Measurements from ENCODE around the gene RUFY2. TPM values are rescaled to one million over a fixed set of nuclear protein-coding genes. Genes with fewer than 3 reads are reported as not detected.
A peak's percentile ranks its signal among the peaks of the same experiment; 100 is the strongest.

Gene RUFY2
- total and polyA plus RNA-seq, 2 donors from 2014 or later: 7.4 to 27.5 TPM

DNA sequence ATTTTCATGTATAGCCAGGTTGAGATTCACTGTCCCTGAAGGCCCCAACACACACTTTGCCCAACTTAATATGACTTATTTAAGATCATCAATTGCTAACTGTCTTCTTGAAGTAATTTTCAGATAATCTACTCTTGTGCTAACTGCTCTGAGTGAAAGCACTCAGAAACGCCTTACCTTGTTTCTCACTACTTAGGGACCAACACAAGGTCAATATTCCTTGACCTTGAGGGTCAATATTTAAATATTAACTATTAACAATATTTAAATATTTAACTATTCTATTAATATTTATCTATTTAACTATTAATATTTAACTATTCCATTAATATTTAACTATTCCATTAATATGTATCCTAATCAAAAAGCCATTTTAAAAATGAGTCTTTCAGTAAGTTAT lies 101.2 kb downstream of the RUFY2 start:
- H3K4me1 ChIP-seq (ENCODE audit: control insufficient read depth in 2 of 3, insufficient read depth in 2 of 3, low read depth in 1 of 3, low read length in 3 of 3): peaks cover 0 to 9% (median 5%) of the 10 kb centered on the region in 3 donors
- no peaks in the 10 kb centered on the region for H3K36me3 ChIP-seq (ENCODE audit: control insufficient read depth in 2 of 3, insufficient read depth in 3 of 3, low read length in 3 of 3)
- H3K9me3 ChIP-seq (ENCODE audit: control insufficient read depth in 2 of 3, insufficient read depth in 1 of 3, low read length in 3 of 3): no peaks in the 10 kb centered on the region
- TF ChIP-seq, protein P1, sequence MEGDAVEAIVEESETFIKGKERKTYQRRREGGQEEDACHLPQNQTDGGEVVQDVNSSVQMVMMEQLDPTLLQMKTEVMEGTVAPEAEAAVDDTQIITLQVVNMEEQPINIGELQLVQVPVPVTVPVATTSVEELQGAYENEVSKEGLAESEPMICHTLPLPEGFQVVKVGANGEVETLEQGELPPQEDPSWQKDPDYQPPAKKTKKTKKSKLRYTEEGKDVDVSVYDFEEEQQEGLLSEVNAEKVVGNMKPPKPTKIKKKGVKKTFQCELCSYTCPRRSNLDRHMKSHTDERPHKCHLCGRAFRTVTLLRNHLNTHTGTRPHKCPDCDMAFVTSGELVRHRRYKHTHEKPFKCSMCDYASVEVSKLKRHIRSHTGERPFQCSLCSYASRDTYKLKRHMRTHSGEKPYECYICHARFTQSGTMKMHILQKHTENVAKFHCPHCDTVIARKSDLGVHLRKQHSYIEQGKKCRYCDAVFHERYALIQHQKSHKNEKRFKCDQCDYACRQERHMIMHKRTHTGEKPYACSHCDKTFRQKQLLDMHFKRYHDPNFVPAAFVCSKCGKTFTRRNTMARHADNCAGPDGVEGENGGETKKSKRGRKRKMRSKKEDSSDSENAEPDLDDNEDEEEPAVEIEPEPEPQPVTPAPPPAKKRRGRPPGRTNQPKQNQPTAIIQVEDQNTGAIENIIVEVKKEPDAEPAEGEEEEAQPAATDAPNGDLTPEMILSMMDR (IDR thresholded peaks at IDR 0.05; ENCODE audit: borderline replicate concordance, extremely low read depth, insufficient read depth): no peak
- FAIRE-seq (peak; percentile 98), DNase-seq (no peak)
- peak overlapping the region; percentile 21 to 79 (median 72) for H3K4me3 ChIP-seq (ENCODE audit: low read length in 3 of 3)
- H3K27ac ChIP-seq (ENCODE audit: low read depth in 2 of 2, low read length in 2 of 2): peak overlapping the region; percentile 53 to 70
- H3K9ac ChIP-seq (ENCODE audit: low read length in 3 of 3): peak overlapping the region in 1 of 3 donors; percentile 4
- intact Hi-C loops (cut with DNase I): no loop called here
- no peaks in the 10 kb centered on the region for H3K27me3 ChIP-seq (ENCODE audit: control insufficient read depth, insufficient read depth, low read length)

GRCh38 chr10:68303849-68304412 lies 103.1 kb downstream of the RUFY2 start:
- peak overlapping the region in 1 of 3 donors; percentile 8 for H3K9ac ChIP-seq (ENCODE audit: low read length in 3 of 3)
- H3K9me3 ChIP-seq (ENCODE audit: control insufficient read depth in 2 of 3, insufficient read depth in 1 of 3, low read length in 3 of 3): no peaks in the 10 kb centered on the region
- DNase-seq: no peak
- no peak for FAIRE-seq
- TF ChIP-seq, protein P1 (IDR thresholded peaks at IDR 0.05; ENCODE audit: borderline replicate concordance, extremely low read depth, insufficient read depth): no peak
- no peaks in the 10 kb centered on the region for H3K36me3 ChIP-seq (ENCODE audit: control insufficient read depth in 2 of 3, insufficient read depth in 3 of 3, low read length in 3 of 3)
- H3K27ac ChIP-seq (ENCODE audit: low read depth in 2 of 2, low read length in 2 of 2): peak overlapping the region in 1 of 2 donors; percentile 13
- no peaks in the 10 kb centered on the region for H3K27me3 ChIP-seq (ENCODE audit: control insufficient read depth, insufficient read depth, low read length)
- H3K4me1 ChIP-seq (ENCODE audit: control insufficient read depth in 2 of 3, insufficient read depth in 2 of 3, low read depth in 1 of 3, low read length in 3 of 3): peaks cover 0 to 15% (median 5%) of the 10 kb centered on the region in 3 donors
- peak overlapping the region in 2 of 3 donors; percentile 64 to 72 for H3K4me3 ChIP-seq (ENCODE audit: low read length in 3 of 3)
- intact Hi-C loops (cut with DNase I): no loop called here

DNA sequence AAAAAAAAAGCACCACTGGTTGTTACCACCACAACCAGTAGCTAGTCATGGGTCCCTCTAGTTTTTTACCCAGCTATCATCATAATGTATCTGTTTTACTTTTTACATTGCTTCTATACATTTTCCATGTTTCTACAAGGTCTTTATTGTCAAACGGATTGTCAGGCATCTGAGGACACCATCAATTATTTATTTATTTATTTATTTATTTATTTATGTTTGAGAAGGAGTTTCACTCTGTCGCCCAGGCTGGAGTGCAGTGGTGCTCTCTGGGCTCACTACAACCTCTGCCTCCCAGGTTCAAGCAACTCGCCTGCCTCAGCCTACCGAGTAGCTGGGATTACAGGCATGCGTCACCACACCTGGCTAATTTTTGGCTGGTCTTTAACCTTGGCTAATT lies 104.2 kb downstream of the RUFY2 start:
- no peak for FAIRE-seq

More for the DNA sequence above, 104.2 kb downstream of the RUFY2 start:
- DNase-seq: no peak
- intact Hi-C loops (cut with DNase I): no loop called here
- Histone ChIP-seq H3K4me1 (ENCODE audit: control insufficient read depth in 2 of 3, insufficient read depth in 2 of 3, low read depth in 1 of 3, low read length in 3 of 3) (peaks cover 0 to 15% (median 5%) of the 10 kb centered on the region in 3 donors), H3K27ac (ENCODE audit: low read depth in 2 of 2, low read length in 2 of 2) (no peak overlapping the region), H3K9me3 (ENCODE audit: control insufficient read depth in 2 of 3, insufficient read depth in 1 of 3, low read length in 3 of 3) (no peaks in the 10 kb centered on the region), H3K4me3 (ENCODE audit: low read length in 3 of 3) (no peak overlapping the region), H3K36me3 (ENCODE audit: control insufficient read depth in 2 of 3, insufficient read depth in 3 of 3, low read length in 3 of 3) (no peaks in the 10 kb centered on the region), H3K27me3 (ENCODE audit: control insufficient read depth, insufficient read depth, low read length) (no peaks in the 10 kb centered on the region), H3K9ac (ENCODE audit: low read length in 3 of 3) (no peak overlapping the region)
- TF ChIP-seq, protein P1 (IDR thresholded peaks at IDR 0.05; ENCODE audit: borderline replicate concordance, extremely low read depth, insufficient read depth): no peak

Measured in kidney (tissue), 14 donors.